Psoas muscle (tissue), 8 donors: ENCODE measurements around the gene NANS. TPM values are rescaled to one million over a fixed set of nuclear protein-coding genes. Genes with fewer than 3 reads are reported as not detected.
A peak's percentile ranks its signal among the peaks of the same experiment; 100 is the strongest.

Source experiments
- ATAC-seq, 4 donors: fragments of 200-7000 bp; cut with Tn5 transposase; one replicate each; pipeline ENCODE4 v1.9.1; 2020; ENCODE audit warnings: moderate library complexity in 3 of 4, mild to moderate bottlenecking in 2 of 4
- DNase-seq, 2 donors: peaks; one replicate each; pipeline ENCODE4 v3.0.0-alpha.2; 2020
- H3K27ac ChIP-seq: fragments of 200-600 bp; one replicate; pipeline ENCODE4 v1.8.0; 2022
- H3K27me3 ChIP-seq, 3 donors: fragments of 200-600 bp in 1 of 3; one replicate each; pipeline versions ENCODE4 v1.6.1 to v1.8.0; 2013 to 2022; ENCODE audit warnings: low read length in 2 of 3, mild to moderate bottlenecking in 2 of 3, moderate library complexity in 1 of 3; ENCODE audit not compliant: insufficient read depth in 3 of 3
- H3K36me3 ChIP-seq, 2 donors: fragments of 200-600 bp in 1 of 2; one replicate each; pipeline versions ENCODE4 v1.6.1 to v1.8.0; 2013 to 2022; ENCODE audit warnings: low read depth in 1 of 2, mild to moderate bottlenecking in 1 of 2, moderate library complexity in 1 of 2; ENCODE audit not compliant: insufficient read depth in 1 of 2
- H3K4me1 ChIP-seq: fragments of 200-600 bp; one replicate; pipeline ENCODE4 v1.8.0; 2022
- H3K4me3 ChIP-seq: fragments of 200-600 bp; one replicate; pipeline ENCODE4 v1.8.0; 2022; ENCODE audit warnings: mild to moderate bottlenecking
- H3K9me3 ChIP-seq: fragments of 200-600 bp; one replicate; pipeline ENCODE4 v1.8.0; 2022
- CTCF ChIP-seq: fragments of 200-600 bp; IDR thresholded peaks from one replicate; pipeline ENCODE4 v1.8.0; 2022; ENCODE audit warnings: antibody characterized with exemption
- WGBS, 3 donors: extraction: QIAGEN DNeasy Blood & Tissue Kit; methylation state at CpG; one replicate each; pipeline versions ENCODE4 v1.1.6 to v1.1.7; 2013; 5-methylcytosine and 5-hydroxymethylcytosine counted together
- intact Hi-C, 2 donors: fragments of 100-400 bp; cut with DNase I; formaldehyde crosslinking; loops; one replicate each; pipeline versions ENCODE4 v1.11.0 to v1.14.2; 2022
- polyA plus RNA-seq, 3 donors: library from polyadenylated mRNA; stranded (reverse); fragments of 200-250 nt; gene quantifications; one replicate each; pipeline ENCODE4 v1.2.3, GENCODE V29; 2013
- total RNA-seq, 4 donors: library from RNA; stranded (reverse); fragmentation: NEBNext Ultra II Directional in 2 of 4; extraction: Animal tissue kit (Norgen Biotek cat#: 25700) in 2 of 4; gene quantifications; one replicate each; pipeline versions ENCODE4 v1.2.1 to v1.2.4, GENCODE V29; 2021 to 2023
- donor health status: healthy with polysubstance abuse.
- donor health status: DM: no; HTN: no; CAD: no; lungs with moderate emphysema.
- donor health status: Bipolar disorder and iron deficiency.
- donor health status: healthy.
- donor health status: DM: yes; HTN: yes; CAD: no.
- donor health status: DM: no; HTN: no; CAD: no.
- donor health status: DM: no; HTN: no; CAD: no.
- donor health status: DM: yes; HTN: yes; CAD: no.

Gene NANS
- total and polyA plus RNA-seq, 7 donors, result 21.1 to 168 (median 33.2) TPM

DNA sequence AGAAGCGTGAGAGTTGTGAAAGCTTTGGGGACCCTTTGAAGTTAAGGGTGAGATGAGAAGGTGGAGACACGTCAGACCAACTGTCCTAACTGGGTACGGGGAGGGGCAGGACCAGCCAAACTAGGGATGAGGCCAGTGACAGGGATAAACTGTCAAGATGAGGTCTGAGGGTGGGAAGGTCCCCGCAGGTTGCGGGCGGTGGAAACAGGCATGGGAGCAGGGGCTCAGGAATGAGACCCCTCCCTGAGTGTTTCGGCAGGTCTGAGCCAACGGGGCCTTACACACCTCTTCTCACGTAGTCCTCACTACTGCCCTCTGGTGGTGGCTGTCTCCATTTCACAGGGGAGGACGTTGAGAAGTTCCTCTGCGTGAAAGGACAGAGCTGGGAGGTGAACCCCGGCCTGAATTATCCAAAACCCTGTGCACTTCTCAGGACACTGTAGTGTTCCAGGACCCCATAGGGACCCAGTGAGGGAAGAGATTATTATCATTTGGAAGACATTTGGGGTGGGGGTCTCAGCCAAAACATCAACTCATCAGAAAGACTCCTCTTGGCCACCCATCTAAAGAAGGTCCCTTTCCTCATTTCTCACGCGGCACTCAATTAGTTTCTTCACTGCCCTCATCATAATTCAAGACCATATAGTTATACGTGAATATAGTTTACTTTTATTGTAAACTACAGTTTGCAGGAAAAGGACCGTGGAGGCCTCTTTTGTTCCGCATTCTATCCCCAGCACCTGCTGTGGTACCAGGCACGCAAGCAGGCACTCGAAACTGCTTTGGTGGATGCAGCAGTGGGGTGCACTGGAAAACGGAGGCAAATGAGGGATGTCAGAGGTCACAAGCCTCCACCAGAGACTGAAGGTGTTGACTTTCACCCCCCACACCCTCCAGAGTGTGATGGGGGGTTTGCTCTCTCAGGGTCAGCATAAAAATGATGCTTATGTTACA is 21.7 kb upstream of the NANS start:
- Histone ChIP-seq H3K36me3 (no peaks in the 10 kb centered on the region), H3K27ac (peak overlapping the region; percentile 87), H3K4me3 (peak overlapping the region; percentile 15), H3K9me3 (no peaks in the 10 kb centered on the region), H3K27me3 (no peaks in the 10 kb centered on the region), H3K4me1 (peaks cover 31% of the 10 kb centered on the region)
- ATAC-seq (peak; percentile 53 to 76 (median 74)), DNase-seq (peak; percentile 79 to 88)
- intact Hi-C loops, result loop anchor here (2.0 to 5.0 kb wide), 3 partner anchors 48 to 113 kb away; partner anchors contain the start of gene TRMO (in 1 of the 2)
- TF ChIP-seq CTCF, result peak; percentile 89
- WGBS, 3 donors, result 31 to 41% (median 35%) methylated on average over 20 of the region's 20 CpGs

DNA sequence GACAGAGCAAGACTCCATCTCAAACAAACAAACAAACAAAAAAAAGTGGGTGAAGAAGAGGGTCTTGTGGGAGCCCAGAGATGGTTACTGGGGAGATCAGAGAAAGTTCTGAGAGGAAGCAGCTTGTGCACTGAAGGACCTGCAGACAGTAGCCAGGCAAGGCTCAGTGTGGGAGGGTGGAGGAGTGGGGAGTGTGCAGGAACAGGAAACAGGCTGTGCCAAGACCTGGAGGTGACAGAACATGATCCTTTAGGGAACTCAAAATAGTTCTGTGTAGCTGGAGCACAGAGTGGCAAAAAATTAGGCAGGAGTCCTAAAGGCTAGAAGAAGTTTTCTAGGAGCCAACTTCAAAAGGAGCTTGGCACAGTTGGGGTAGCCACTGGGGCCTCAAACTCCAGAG is 19.2 kb upstream of the NANS start:
- H3K4me3 ChIP-seq, result no peak overlapping the region
- TF ChIP-seq CTCF, result no peak
- H3K9me3 ChIP-seq, result no peaks in the 10 kb centered on the region
- H3K36me3 ChIP-seq, result no peaks in the 10 kb centered on the region
- peaks cover 31% of the 10 kb centered on the region for H3K4me1 ChIP-seq
- peak; percentile 38 to 76 for DNase-seq
- peak overlapping the region; percentile 87 for H3K27ac ChIP-seq
- no peaks in the 10 kb centered on the region for H3K27me3 ChIP-seq
- ATAC-seq, result peak; percentile 80 to 88 (median 86)
- intact Hi-C loops, result no loop called here

DNA sequence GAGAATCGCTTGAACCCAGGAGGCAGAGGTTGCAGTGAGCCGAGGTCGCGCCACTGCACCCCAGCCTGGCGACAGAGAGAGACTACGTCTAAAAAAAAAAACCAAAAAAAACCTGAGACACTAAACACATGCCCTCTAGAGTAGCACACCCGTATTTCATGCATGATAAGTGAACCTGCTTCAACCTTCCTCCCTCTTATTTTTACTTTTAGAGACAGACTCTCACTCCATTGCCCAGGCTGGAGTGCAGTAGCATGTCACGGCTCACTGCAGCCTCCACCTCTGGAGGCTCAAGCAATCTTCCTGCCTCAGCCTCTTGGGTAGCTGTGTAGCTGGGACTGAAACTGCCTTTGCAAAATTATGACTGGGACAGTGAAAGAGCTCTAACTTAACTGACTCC is 17.6 kb upstream of the NANS start:
- Histone ChIP-seq H3K36me3 (no peaks in the 10 kb centered on the region), H3K4me3 (no peak overlapping the region), H3K27ac (no peak overlapping the region), H3K4me1 (peaks cover 31% of the 10 kb centered on the region), H3K9me3 (no peaks in the 10 kb centered on the region), H3K27me3 (no peaks in the 10 kb centered on the region)
- intact Hi-C loops, result loop anchor here in 1 of 2 donors (2.0 kb wide), 1 partner anchor 16 kb away; no protein-coding TSS in a partner anchor
- 75 to 86% (median 80%) methylated on average over 8 of the region's 8 CpGs for WGBS, 3 donors
- no peak for TF ChIP-seq CTCF
- DNase-seq (no peak), ATAC-seq (no peak)

DNA sequence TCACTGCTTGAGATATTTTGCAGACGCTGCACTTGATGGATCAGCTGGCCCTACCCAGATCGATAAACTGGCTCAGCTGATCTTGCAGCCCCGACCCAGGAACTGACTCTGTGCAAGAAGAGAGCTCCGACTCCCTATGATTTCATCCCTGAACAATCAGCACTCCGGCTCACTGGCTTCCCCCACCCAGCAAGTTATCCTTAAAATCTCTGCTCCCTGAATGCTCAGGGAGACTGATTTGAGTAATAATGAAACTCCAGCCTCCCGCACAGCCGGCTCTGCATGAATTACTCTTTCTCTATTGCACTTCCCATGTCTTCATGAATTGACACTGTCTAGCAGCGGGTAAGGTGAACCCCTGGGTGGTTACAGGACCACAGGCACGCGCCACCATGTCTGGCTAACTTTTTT is 16.9 kb upstream of the NANS start:
- Histone ChIP-seq H3K36me3 (no peaks in the 10 kb centered on the region), H3K27ac (no peak overlapping the region), H3K4me3 (no peak overlapping the region), H3K9me3 (no peaks in the 10 kb centered on the region), H3K4me1 (peaks cover 29% of the 10 kb centered on the region), H3K27me3 (no peaks in the 10 kb centered on the region)
- TF ChIP-seq CTCF, result no peak
- DNase-seq (no peak), ATAC-seq (no peak)
- WGBS, 3 donors, result 74 to 83% (median 81%) methylated on average over 10 of the region's 10 CpGs
- intact Hi-C loops, result loop anchor here in 1 of 2 donors (2.0 kb wide), 1 partner anchor 15 kb away; no protein-coding TSS in a partner anchor
